HEK293T (cell line): ENCODE data around the gene EPS8L3.

Source experiments
- CTCF ChIA-PET: fragments of 350-600 bp; formaldehyde crosslinking; extraction: SDS; loops from one replicate; lab custom pipeline; 2021; ENCODE audit warnings: antibody characterized with exemption, inconsistent platforms; lab: Yijun Ruan, JAX
- POLR2A ChIA-PET: fragments of 350-600 bp; formaldehyde crosslinking; extraction: SDS; loops from one replicate; lab custom pipeline; 2020; ENCODE audit warnings: antibody characterized with exemption, inconsistent platforms; lab: Yijun Ruan, JAX
- DNase-seq: peaks from one replicate; pipeline ENCODE4 v3.0.0; 2012; ENCODE audit warnings: mixed read lengths; ENCODE audit errors: extremely low spot score
- ARNT ChIP-seq: fragments of 450-650 bp; IDR thresholded peaks from 2 replicates; pipeline ENCODE4 v1.6.1; 2017; ENCODE audit warnings: mild to moderate bottlenecking
- BHLHE40 ChIP-seq: fragments of 450-650 bp; IDR thresholded peaks from 2 replicates; pipeline ENCODE4 v1.6.1; 2016; ENCODE audit warnings: mild to moderate bottlenecking, moderate library complexity, borderline replicate concordance
- CTBP1 ChIP-seq: fragments of 450-650 bp; IDR thresholded peaks from 2 replicates; pipeline ENCODE4 v1.6.1; 2016; ENCODE audit warnings: borderline replicate concordance
- ELF4 ChIP-seq: fragments of 450-650 bp; IDR thresholded peaks from 2 replicates; pipeline ENCODE4 v1.6.1; 2017; ENCODE audit warnings: antibody characterized with exemption
- FOXA1 ChIP-seq: fragments of 450-650 bp; IDR thresholded peaks from 2 replicates; pipeline ENCODE4 v1.6.1; 2016; ENCODE audit warnings: mild to moderate bottlenecking
- FOXK2 ChIP-seq: fragments of 450-650 bp; IDR thresholded peaks from 2 replicates; pipeline ENCODE4 v1.6.1; 2016; ENCODE audit warnings: mild to moderate bottlenecking
- FOXM1 ChIP-seq: fragments of 450-650 bp; IDR thresholded peaks from 2 replicates; pipeline ENCODE4 v1.6.1; 2017; ENCODE audit warnings: mild to moderate bottlenecking, borderline replicate concordance
- HDGF ChIP-seq: fragments of 450-650 bp; IDR thresholded peaks from 2 replicates; pipeline ENCODE4 v1.6.1; 2017; ENCODE audit warnings: antibody characterized with exemption, borderline replicate concordance
- L3MBTL2 ChIP-seq: fragments of 450-650 bp; conservative IDR thresholded peaks from 2 replicates; pipeline ENCODE4 v1.6.1; 2016; ENCODE audit warnings: mild to moderate bottlenecking
- LEF1 ChIP-seq: fragments of 450-650 bp; IDR thresholded peaks from 2 replicates; pipeline ENCODE4 v1.6.1; 2017; ENCODE audit warnings: mild to moderate bottlenecking, borderline replicate concordance
- NFRKB ChIP-seq: fragments of 450-650 bp; IDR thresholded peaks from 2 replicates; pipeline ENCODE4 v1.6.1; 2016; ENCODE audit warnings: mild to moderate bottlenecking, moderate library complexity
- PKNOX1 ChIP-seq: fragments of 450-650 bp; IDR thresholded peaks from 2 replicates; pipeline ENCODE4 v1.6.1; 2016
- SP1 ChIP-seq: fragments of 450-650 bp; IDR thresholded peaks from 2 replicates; pipeline ENCODE4 v1.6.1; 2017
- SUZ12 ChIP-seq: fragments of 450-650 bp; IDR thresholded peaks from 2 replicates; pipeline ENCODE4 v1.6.1; 2016; ENCODE audit warnings: mild to moderate bottlenecking
- TARDBP ChIP-seq: fragments of 450-650 bp; IDR thresholded peaks from 2 replicates; pipeline ENCODE4 v1.6.1; 2016
- ZNF384 ChIP-seq: fragments of 450-650 bp; IDR thresholded peaks from 2 replicates; pipeline ENCODE4 v1.6.1; 2016

Gene EPS8L3

GRCh38 chr1:109807402-109807801 lies 43.7 kb upstream of the EPS8L3 start:
- POLR2A ChIA-PET = no interaction called here
- CTCF ChIA-PET = interaction anchor here (0.7 kb wide), 1 partner anchor 321 kb away, joined by 3 read pairs; no protein-coding TSS in a partner anchor
- no peak for TF ChIP-seq ZNF384
- no peak for TF ChIP-seq ELF4
- TF ChIP-seq CTBP1 = no peak
- no peak for TF ChIP-seq PKNOX1
- TF ChIP-seq NFRKB = no peak
- no peak for TF ChIP-seq SUZ12
- TF ChIP-seq BHLHE40 = no peak
- TF ChIP-seq FOXK2 = no peak
- no peak for TF ChIP-seq TARDBP
- TF ChIP-seq HDGF = no peak
- TF ChIP-seq LEF1 = no peak
- TF ChIP-seq FOXA1 = no peak
- no peak for TF ChIP-seq SP1
- TF ChIP-seq L3MBTL2 = no peak
- TF ChIP-seq ARNT = no peak
- no peak for TF ChIP-seq FOXM1

GRCh38 chr1:109806733-109807400 lies 43.1 kb upstream of the EPS8L3 start:
- DNase-seq = no peak
- CTCF ChIA-PET = interaction anchor here (0.7 to 1.0 kb wide), 2 partner anchors 15 to 322 kb away, joined by 3 read pairs; no protein-coding TSS in a partner anchor
- POLR2A ChIA-PET = interaction anchor here (1.5 kb wide), 1 partner anchor 178 kb away, joined by 5 read pairs; the partner anchor contains the start of gene AHCYL1
- TF ChIP-seq PKNOX1 (no peak), L3MBTL2 (no peak)

More at GRCh38 chr1:109807402-109807801, 43.7 kb upstream of the EPS8L3 start:
- DNase-seq = no peak

- ChIA-PET POLR2A (interaction anchor here (1.5 kb wide), 1 partner anchor 179 kb away, joined by 5 read pairs; the partner anchor contains the start of gene AHCYL1), CTCF (interaction anchor here (0.7 to 1.0 kb wide), 2 partner anchors 13 to 314 kb away, joined by 3 to 5 read pairs; no protein-coding TSS in a partner anchor)
- TF ChIP-seq PKNOX1 (no peak), BHLHE40 (no peak), SUZ12 (no peak), HDGF (no peak), SP1 (no peak), LEF1 (no peak), FOXA1 (no peak), ELF4 (no peak), FOXK2 (no peak), TARDBP (no peak), CTBP1 (no peak), NFRKB (no peak), L3MBTL2 (no peak), ZNF384 (no peak), ARNT (no peak), FOXM1 (no peak)
- no peak for DNase-seq
Measured at GRCh38 chr1:109805486-109806165, 41.9 kb upstream of the EPS8L3 start.

- no peak for DNase-seq
- TF ChIP-seq SP1 (no peak), ELF4 (no peak), LEF1 (no peak), NFRKB (no peak), SUZ12 (no peak), ZNF384 (no peak), L3MBTL2 (no peak), PKNOX1 (no peak), BHLHE40 (no peak), CTBP1 (no peak), FOXM1 (no peak), TARDBP (no peak)
- POLR2A ChIA-PET = interaction anchor here (1.1 kb wide), 1 partner anchor 230 kb away, joined by 3 read pairs; the partner anchor contains the start of gene STRIP1
- CTCF ChIA-PET = interaction anchor here (0.7 kb wide), 1 partner anchor 313 kb away, joined by 5 read pairs; no protein-coding TSS in a partner anchor
Measured at GRCh38 chr1:109804660-109805059, 40.9 kb upstream of the EPS8L3 start.

GRCh38 chr1:109803901-109804331 lies 40.2 kb upstream of the EPS8L3 start:
- TF ChIP-seq BHLHE40 (no peak), LEF1 (no peak), SUZ12 (no peak), FOXK2 (no peak), HDGF (no peak), FOXA1 (no peak), SP1 (no peak), L3MBTL2 (no peak), ZNF384 (no peak)
- CTCF ChIA-PET = no interaction called here
- POLR2A ChIA-PET = interaction anchor here (1.1 kb wide), 1 partner anchor 231 kb away, joined by 3 read pairs; the partner anchor contains the start of gene STRIP1
- DNase-seq = no peak
